ENCODE results near the gene TMEM256. TPM values are rescaled to one million over a fixed set of nuclear protein-coding genes. Genes with fewer than 3 reads are reported as not detected.

TMEM256 gene
- total RNA-seq, 1 donor from 2014 or later = 78.3 TPM

DNA sequence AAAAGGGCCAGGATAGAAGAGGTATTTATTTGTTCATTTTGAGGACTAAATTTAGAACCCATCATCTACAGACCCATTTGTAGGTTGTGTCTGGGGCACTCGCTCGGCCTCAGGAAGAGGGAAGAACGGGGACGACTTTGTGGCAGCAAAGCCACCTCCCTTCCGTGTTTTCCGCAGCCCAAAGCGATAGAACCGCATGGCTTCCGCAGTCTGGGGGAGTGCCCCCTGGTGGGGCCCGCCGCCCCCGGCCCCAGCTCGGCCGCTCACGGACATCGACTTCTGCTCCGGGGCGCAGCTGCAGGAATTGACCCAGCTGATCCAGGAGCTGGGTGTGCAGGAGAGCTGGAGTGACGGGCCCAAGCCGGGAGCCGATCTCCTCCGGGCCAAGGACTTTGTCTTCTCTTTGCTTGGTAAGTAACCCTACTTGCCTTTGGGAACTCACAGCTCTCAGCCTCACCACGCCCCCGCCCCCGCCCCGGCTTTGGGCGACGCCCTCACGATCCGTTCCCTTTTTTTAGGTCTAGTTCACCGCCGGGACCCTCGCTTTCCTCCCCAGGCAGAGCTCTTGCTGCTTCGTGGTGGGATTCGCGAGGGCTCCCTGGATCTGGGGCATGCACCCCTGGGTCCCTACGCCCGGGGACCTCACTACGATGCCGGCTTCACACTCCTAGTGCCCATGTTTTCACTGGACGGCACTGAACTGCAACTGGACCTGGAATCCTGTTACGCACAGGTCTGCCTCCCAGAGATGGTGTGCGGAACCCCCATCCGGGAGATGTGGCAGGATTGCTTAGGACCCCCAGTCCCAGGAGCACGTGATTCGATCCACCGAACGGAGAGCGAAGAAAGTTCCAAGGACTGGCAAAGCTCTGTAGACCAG lies 32.0 kb upstream of the TMEM256 start:
- Mint-ChIP-seq H3K9me3 (no peaks in the 10 kb centered on the region), H3K27ac (peak overlapping the region; percentile 97), H3K36me3 (no peaks in the 10 kb centered on the region), H3K4me1 (peaks cover 34% of the 10 kb centered on the region), H3K4me3 (peak overlapping the region; percentile 83), H3K27me3 (ENCODE audit: low read depth) (peaks cover 38% of the 10 kb centered on the region)
- TF ChIP-seq, protein P1, sequence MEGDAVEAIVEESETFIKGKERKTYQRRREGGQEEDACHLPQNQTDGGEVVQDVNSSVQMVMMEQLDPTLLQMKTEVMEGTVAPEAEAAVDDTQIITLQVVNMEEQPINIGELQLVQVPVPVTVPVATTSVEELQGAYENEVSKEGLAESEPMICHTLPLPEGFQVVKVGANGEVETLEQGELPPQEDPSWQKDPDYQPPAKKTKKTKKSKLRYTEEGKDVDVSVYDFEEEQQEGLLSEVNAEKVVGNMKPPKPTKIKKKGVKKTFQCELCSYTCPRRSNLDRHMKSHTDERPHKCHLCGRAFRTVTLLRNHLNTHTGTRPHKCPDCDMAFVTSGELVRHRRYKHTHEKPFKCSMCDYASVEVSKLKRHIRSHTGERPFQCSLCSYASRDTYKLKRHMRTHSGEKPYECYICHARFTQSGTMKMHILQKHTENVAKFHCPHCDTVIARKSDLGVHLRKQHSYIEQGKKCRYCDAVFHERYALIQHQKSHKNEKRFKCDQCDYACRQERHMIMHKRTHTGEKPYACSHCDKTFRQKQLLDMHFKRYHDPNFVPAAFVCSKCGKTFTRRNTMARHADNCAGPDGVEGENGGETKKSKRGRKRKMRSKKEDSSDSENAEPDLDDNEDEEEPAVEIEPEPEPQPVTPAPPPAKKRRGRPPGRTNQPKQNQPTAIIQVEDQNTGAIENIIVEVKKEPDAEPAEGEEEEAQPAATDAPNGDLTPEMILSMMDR (IDR thresholded peaks at IDR 0.05; ENCODE audit: unreplicated experiment) = peak; percentile 41
- peak in 1 of 2 experiments; percentile 58 for DNase-seq (ENCODE audit: low spot score in 2 of 2, unreplicated experiment in 2 of 2)

DNA sequence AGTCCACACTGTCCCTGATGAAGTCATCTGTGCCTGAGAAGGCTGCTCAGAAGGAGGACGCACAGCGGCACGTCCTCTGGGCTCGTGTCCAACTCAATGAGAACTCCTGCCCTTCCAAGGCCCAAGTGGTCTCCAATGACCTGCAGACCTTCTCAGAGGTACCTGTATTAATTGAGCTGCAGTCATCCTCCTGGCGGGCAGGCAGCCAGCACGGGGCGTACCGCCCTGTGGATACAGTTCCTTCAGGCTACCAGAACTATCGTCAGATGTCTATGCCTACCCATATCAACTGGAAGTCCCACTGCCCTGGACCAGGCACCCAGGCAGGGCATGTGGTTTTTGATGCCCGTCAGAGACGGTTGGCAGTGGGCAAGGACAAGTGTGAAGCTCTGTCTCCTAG lies 28.4 kb upstream of the TMEM256 start:
- TF ChIP-seq, protein P1 (IDR thresholded peaks at IDR 0.05; ENCODE audit: unreplicated experiment) = no peak
- H3K27ac Mint-ChIP-seq = no peak overlapping the region
- H3K36me3 Mint-ChIP-seq = no peaks in the 10 kb centered on the region
- H3K4me3 Mint-ChIP-seq = no peak overlapping the region
- no peak for DNase-seq (ENCODE audit: low spot score in 2 of 2, unreplicated experiment in 2 of 2)
- peaks cover 8% of the 10 kb centered on the region for H3K4me1 Mint-ChIP-seq
- peaks cover 19% of the 10 kb centered on the region for H3K27me3 Mint-ChIP-seq (ENCODE audit: low read depth)
- no peaks in the 10 kb centered on the region for H3K9me3 Mint-ChIP-seq

DNA sequence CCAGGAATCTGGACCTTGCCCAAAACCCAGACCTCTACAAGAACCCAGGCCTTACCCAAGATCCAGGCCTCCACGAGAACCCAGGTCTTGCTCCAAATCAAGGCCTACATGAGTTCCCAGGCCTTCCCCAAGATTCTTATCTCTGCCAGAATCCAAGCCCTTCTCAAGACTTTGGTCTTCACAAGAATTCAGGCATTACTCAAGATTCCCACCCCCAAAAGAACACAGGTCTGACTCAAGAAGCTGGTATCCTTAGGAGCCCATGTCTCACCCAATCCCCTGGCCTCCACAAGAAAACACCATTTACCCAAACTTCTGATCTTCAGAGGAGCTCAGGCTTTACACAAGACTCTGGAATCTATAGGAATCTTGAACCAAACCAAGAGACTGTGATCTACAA lies 27.3 kb upstream of the TMEM256 start:
- Mint-ChIP-seq H3K27me3 (ENCODE audit: low read depth) (peaks cover 11% of the 10 kb centered on the region), H3K9me3 (no peaks in the 10 kb centered on the region), H3K36me3 (no peaks in the 10 kb centered on the region), H3K4me3 (no peak overlapping the region), H3K27ac (no peak overlapping the region), H3K4me1 (peaks cover 3% of the 10 kb centered on the region)
- DNase-seq (ENCODE audit: low spot score in 2 of 2, unreplicated experiment in 2 of 2) = no peak
- TF ChIP-seq, protein P1 (IDR thresholded peaks at IDR 0.05; ENCODE audit: unreplicated experiment) = no peak

DNA sequence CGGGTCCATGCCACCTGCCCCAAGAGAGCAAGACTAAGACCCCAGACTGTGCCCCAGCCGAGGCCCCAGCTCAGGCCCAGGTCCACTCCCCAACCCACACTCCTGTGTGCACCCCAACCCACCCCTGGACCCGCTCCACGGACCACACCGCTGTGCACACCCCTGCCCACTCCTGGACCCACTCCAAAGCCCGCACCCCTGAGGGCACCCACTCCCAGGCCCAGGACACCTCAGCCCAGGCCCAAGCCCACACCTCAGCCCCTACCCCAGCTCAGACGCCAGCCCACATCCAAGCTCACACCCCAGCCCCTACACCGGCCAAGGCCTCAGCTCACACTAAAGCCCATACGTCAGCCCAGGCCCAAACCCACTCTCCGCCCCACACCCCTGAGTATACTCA lies 25.8 kb upstream of the TMEM256 start:
- Mint-ChIP-seq H3K4me1 (no peaks in the 10 kb centered on the region), H3K27ac (no peak overlapping the region), H3K4me3 (no peak overlapping the region), H3K36me3 (no peaks in the 10 kb centered on the region), H3K9me3 (no peaks in the 10 kb centered on the region), H3K27me3 (ENCODE audit: low read depth) (no peaks in the 10 kb centered on the region)
- TF ChIP-seq, protein P1 (IDR thresholded peaks at IDR 0.05; ENCODE audit: unreplicated experiment) = no peak
- no peak for DNase-seq (ENCODE audit: low spot score in 2 of 2, unreplicated experiment in 2 of 2)

DNA sequence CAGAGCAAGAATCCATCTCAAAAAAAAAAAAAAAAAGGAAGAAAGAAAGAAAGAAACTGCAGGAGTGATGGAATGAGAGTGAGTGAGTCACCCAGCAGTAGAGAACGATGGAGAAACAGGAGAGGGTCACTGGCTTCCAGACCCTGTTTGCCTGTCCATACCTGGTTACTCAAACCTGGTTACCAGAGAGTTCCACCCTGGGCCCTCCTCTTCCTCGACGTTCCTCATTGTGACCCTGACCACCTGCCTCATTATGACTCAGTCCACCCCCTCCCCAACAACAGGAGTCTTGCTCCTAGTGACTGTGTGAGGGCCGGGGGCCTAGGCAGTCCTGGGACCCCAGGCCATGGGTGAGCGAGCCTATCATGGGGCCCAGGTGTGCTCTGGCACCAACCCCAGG lies 24.7 kb upstream of the TMEM256 start, which contains the start of gene SPEM3:
Gene SPEM3, plus strand, starts transcription at position 301 of the 400 bp plus-strand sequence. Its CDS starts 46 bp downstream, at position 347.
- Mint-ChIP-seq H3K27ac (no peak within 1 kb of the TSS), H3K9me3 (no peaks in the 10 kb centered on the region), H3K27me3 (ENCODE audit: low read depth) (no peaks in the 10 kb centered on the region), H3K36me3 (no peaks in the 10 kb centered on the region), H3K4me1 (no peaks in the 10 kb centered on the region), H3K4me3 (no peak within 1 kb of the TSS)
- DNase-seq (ENCODE audit: low spot score in 2 of 2, unreplicated experiment in 2 of 2) = no peak
- TF ChIP-seq, protein P1 (IDR thresholded peaks at IDR 0.05; ENCODE audit: unreplicated experiment) = no peak
